Neutrophil (primary cell): ENCODE measurements around the gene BZW2.

ENCODE experiments used
- H3K27ac ChIP-seq: fragments of 200-600 bp; sonication (generic); 2 replicates; pipeline ENCODE4 v1.5.1; 2016; ENCODE audit warnings: mild to moderate bottlenecking, moderate library complexity
- H3K27me3 ChIP-seq: fragments of 200-600 bp; sonication (generic); 2 replicates; pipeline ENCODE4 v1.6.0; 2016; ENCODE audit warnings: mild to moderate bottlenecking
- H3K36me3 ChIP-seq: fragments of 200-600 bp; sonication (generic); 2 replicates; pipeline ENCODE4 v1.5.1; 2017
- H3K4me1 ChIP-seq, 2 experiments: fragments of 200-600 bp in 1 of 2; sonication (generic) in 1 of 2; 1 replicate in 1 of 2; 2 replicates in 1 of 2; pipeline versions ENCODE4 v1.5.1 to v1.6.1; 2013 to 2016; ENCODE audit warnings: low read depth in 1 of 2, low read length in 1 of 2, mild to moderate bottlenecking in 1 of 2, moderate library complexity in 1 of 2; ENCODE audit not compliant: control insufficient read depth in 1 of 2, insufficient read depth in 1 of 2
- H3K4me3 ChIP-seq, 2 experiments: fragments of 200-600 bp in 1 of 2; sonication (generic) in 1 of 2; 1 replicate in 1 of 2; 2 replicates in 1 of 2; pipeline ENCODE4 v1.5.1; 2013 to 2016; ENCODE audit warnings: low read depth in 1 of 2, low read length in 1 of 2, mild to moderate bottlenecking in 1 of 2, moderate library complexity in 1 of 2
- H3K9me3 ChIP-seq: fragments of 200-600 bp; sonication (generic); 2 replicates; pipeline ENCODE4 v1.5.1; 2016
- CTCF ChIP-seq: fragments of 200-600 bp; sonication (generic); IDR thresholded peaks from 2 replicates; pipeline ENCODE4 v1.5.1; 2016; ENCODE audit warnings: antibody characterized with exemption

BZW2 gene

DNA sequence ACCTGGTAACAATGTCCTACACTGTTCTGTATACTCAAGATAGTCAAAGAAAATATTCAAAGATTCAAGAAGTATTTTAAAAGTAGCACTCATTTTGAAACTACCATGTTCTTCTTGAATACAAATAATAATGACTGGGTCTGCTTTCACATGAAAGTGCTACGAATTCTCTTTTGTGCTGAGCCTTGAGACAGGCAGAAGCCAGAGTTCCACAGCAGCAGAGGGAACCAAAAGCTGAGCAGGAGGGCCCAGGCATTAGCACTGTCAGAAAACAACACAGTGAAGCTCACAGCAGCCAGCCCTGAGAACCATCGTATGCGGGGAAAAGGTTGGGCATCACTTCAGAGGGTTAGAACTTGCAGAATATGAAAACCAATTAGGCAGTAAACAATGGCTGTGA lies 39.3 kb upstream of the BZW2 start:
- peaks cover 42% of the 10 kb centered on the region for H3K36me3 ChIP-seq
- no peak overlapping the region for H3K27ac ChIP-seq

DNA sequence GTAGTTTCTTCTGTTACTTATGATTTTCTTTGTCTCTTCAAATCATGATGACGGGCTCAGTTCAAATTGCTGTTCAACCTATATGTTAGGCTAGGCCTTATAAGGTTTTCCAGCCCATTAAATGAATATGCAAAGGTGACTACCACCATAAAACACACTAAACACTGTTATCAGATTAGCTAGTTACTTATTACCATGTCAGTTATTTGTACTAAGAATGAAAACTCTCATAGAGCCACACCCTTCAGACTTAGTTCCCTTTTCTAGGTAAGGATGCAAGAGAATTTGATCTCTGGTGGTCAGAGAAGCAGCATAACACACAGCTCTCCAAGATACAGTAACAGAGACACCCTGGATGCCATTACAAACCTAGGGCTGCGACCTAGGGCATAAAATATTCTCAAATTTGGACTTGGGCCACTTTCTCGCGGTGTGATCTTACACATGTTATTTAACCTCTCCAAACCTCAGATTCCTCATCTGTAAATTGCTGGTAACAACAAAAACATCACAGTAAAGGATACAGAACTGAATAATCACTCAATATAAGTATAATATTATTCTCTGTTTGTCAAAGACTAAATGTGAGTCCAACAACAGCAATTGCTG lies 36.0 kb upstream of the BZW2 start:
- no peak overlapping the region for H3K4me3 ChIP-seq
- TF ChIP-seq CTCF, result no peak
- no peak overlapping the region for H3K27ac ChIP-seq
- no peaks in the 10 kb centered on the region for H3K27me3 ChIP-seq
- H3K4me1 ChIP-seq, result peaks cover 22 to 37% of the 10 kb centered on the region in 2 experiments
- H3K9me3 ChIP-seq, result no peaks in the 10 kb centered on the region
- H3K36me3 ChIP-seq, result peaks cover 13% of the 10 kb centered on the region

More for the DNA sequence above, 39.3 kb upstream of the BZW2 start:
- TF ChIP-seq CTCF, result no peak
- peaks cover 13 to 15% of the 10 kb centered on the region in 2 experiments for H3K4me1 ChIP-seq
- no peaks in the 10 kb centered on the region for H3K27me3 ChIP-seq
- no peak overlapping the region for H3K4me3 ChIP-seq
- no peaks in the 10 kb centered on the region for H3K9me3 ChIP-seq

DNA sequence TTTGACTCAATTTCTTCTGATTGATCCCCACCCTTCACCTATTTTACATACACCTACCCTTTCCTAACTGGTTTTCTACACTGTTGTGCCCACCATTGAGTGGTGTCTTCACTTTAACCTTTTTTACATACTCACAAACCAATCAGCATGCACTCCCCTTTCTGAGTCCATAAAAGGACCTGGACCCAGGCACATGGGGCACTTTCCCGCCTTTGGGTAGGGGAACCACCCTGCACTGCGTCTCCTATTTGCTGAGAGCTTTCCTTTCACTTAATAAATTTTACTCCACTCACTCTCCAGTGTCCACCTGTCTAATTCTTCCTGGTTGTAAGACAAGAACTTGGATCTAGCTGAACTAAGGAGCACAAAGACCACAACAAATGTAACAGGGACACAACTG lies 34.3 kb upstream of the BZW2 start:
- peaks cover 22 to 37% of the 10 kb centered on the region in 2 experiments for H3K4me1 ChIP-seq
- H3K9me3 ChIP-seq, result no peaks in the 10 kb centered on the region
- H3K27ac ChIP-seq, result no peak overlapping the region
- peaks cover 9% of the 10 kb centered on the region for H3K36me3 ChIP-seq
- no peak overlapping the region for H3K4me3 ChIP-seq
- TF ChIP-seq CTCF, result no peak
- H3K27me3 ChIP-seq, result no peaks in the 10 kb centered on the region

- peaks cover 5% of the 10 kb centered on the region for H3K36me3 ChIP-seq
Observed at GRCh38 chr7:16615228-16615627, 30.8 kb upstream of the BZW2 start.

GRCh38 chr7:16616122-16616521 lies 29.9 kb upstream of the BZW2 start:
- H3K9me3 ChIP-seq, result no peaks in the 10 kb centered on the region
- peaks cover 8 to 22% of the 10 kb centered on the region in 2 experiments for H3K4me1 ChIP-seq
- H3K27ac ChIP-seq, result no peak overlapping the region
- no peaks in the 10 kb centered on the region for H3K27me3 ChIP-seq
- H3K36me3 ChIP-seq, result peaks cover 5% of the 10 kb centered on the region
- no peak for TF ChIP-seq CTCF
- no peak overlapping the region for H3K4me3 ChIP-seq

More at GRCh38 chr7:16615228-16615627, 30.8 kb upstream of the BZW2 start:
- H3K27me3 ChIP-seq, result no peaks in the 10 kb centered on the region
- no peak for TF ChIP-seq CTCF
- H3K4me3 ChIP-seq, result no peak overlapping the region
- H3K9me3 ChIP-seq, result no peaks in the 10 kb centered on the region
- peaks cover 8 to 22% of the 10 kb centered on the region in 2 experiments for H3K4me1 ChIP-seq
- no peak overlapping the region for H3K27ac ChIP-seq
